BLaER1 (cell line): ENCODE data around the gene PRXL2C.
"Not testable (repeated sequence)": the region's sequence is repeated elsewhere in the genome, so short reads cannot be mapped to it uniquely, and the experiment has no call there.

ENCODE experiments used
- H3K27ac ChIP-seq: shearing (Covaris generic); formaldehyde crosslinking; 2 replicates; pipeline ENCODE4 v1.8.1; 2022
- H3K27me3 ChIP-seq: shearing (Covaris generic); formaldehyde crosslinking; 2 replicates; pipeline ENCODE4 v1.8.1; 2022
- H3K36me3 ChIP-seq: shearing (Covaris generic); formaldehyde crosslinking; 2 replicates; pipeline ENCODE4 v1.8.1; 2022
- H3K4me1 ChIP-seq: shearing (Covaris generic); formaldehyde crosslinking; 2 replicates; pipeline ENCODE4 v1.8.1; 2022
- H3K4me2 ChIP-seq: shearing (Covaris generic); formaldehyde crosslinking; 2 replicates; pipeline ENCODE4 v1.8.1; 2022
- H3K4me3 ChIP-seq: shearing (Covaris generic); formaldehyde crosslinking; 2 replicates; pipeline ENCODE4 v1.8.1; 2022
- H3K9ac ChIP-seq: shearing (Covaris generic); formaldehyde crosslinking; 2 replicates; pipeline ENCODE4 v1.8.1; 2022
- H3K9me3 ChIP-seq: shearing (Covaris generic); formaldehyde crosslinking; 2 replicates; pipeline ENCODE4 v1.8.1; 2022
- H4K20me1 ChIP-seq: shearing (Covaris generic); formaldehyde crosslinking; 2 replicates; pipeline ENCODE4 v1.8.1; 2022
- Cebpa-rat ChIP-seq: shearing (Covaris generic); IDR thresholded peaks from 2 replicates; pipeline ENCODE4 v1.8.1; 2022

The PRXL2C gene

DNA sequence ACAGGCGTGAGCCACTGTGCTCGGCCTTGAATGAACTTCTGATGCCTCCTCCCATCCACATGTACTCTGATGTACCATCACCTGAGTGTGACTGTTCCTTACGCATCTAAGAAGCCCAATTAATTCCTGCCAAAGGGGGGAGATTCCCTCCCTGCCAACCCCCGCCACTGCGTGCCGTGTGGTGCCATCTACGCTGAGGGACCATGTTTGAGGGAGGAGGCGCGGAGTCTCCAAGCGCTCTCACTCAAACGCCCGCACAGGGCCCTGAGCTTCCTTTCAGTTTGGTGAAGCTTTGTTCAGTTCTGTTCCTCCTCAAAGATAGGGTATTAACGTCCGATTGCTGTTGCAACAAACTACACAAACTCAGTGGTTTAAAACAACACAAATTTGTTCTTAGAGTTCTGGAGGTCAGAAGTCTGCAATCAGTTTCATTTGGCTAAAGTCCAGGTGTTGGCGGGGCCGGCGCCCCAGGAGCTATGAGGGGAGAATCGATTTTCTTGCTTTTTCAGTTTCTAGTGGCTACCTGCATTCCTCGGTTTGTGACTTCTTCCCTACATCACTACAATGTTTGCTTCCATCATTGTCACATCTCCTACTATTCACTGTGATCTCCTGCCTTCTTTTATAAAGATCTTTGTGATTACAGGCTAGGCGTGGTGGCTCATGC lies 13.9 kb upstream of the PRXL2C start:
- Histone ChIP-seq H4K20me1 (no peaks in the 10 kb centered on the region), H3K27me3 (no peaks in the 10 kb centered on the region), H3K36me3 (no peaks in the 10 kb centered on the region), H3K9ac (no peak overlapping the region), H3K4me2 (no peak overlapping the region), H3K4me3 (no peak overlapping the region), H3K9me3 (peaks cover 27% of the 10 kb centered on the region), H3K27ac (no peak overlapping the region), H3K4me1 (no peaks in the 10 kb centered on the region)
- no peak for TF ChIP-seq Cebpa-rat

DNA sequence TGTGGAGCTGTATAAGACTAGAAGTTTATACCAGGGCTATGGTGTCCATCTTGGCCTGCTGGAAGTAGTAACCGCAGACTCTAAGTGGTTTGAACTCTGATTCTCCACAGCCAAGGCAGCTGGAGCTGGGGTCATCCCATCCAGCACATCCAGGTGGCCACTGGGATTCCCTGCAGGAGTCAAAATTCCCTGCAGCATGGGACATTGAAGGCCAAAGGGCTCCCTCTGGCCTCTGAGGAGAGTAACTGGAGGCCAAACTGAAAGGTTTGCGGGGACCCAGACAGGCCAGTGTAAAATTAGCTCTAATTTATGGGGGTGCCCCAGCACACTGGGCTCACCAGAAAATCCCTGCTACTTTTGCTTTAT lies 12.2 kb upstream of the PRXL2C start:
- H3K4me1 ChIP-seq: no peaks in the 10 kb centered on the region
- no peak overlapping the region for H3K4me3 ChIP-seq

DNA sequence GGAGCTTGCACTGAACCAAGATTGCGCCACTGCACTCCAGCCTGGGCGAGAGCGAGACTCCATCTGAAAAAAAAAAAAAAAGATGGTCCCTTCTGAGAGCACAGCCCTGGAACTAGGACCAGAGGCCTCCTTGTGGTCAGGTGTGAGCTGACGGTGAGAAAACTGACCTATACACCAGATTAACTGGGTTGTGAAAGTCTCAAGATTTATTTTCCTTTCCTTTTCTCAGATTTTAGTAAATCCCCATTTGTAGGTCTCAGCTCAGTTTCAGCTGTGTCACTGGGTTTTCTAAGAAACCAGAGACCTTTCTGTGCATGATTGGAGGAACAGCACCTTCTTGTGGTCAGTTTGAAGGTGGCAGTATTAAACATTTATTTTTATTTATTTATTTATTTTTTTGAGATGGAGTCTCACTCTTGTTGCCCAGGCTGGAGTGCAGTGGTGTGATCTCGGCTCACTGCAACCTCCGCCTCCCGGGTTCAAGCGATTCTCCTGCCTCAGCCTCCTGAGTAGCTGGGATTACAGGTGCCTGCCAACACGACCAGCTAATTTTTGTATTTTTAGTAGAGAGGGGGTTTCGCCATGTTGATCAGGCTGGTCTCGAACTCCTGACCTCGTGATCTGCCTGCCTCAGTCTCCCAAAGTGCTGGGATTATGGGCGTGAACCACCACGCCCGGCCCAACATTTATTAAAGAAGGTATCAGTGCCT lies 11.7 kb upstream of the PRXL2C start:
- H3K27me3 ChIP-seq, H3K27ac ChIP-seq, H3K4me2 ChIP-seq, H3K36me3 ChIP-seq, H3K4me1 ChIP-seq, H4K20me1 ChIP-seq, H3K4me3 ChIP-seq, H3K9ac ChIP-seq: not testable (repeated sequence)
- H3K9me3 ChIP-seq: peaks cover 13% of the 10 kb centered on the region

More for the DNA sequence above, 12.2 kb upstream of the PRXL2C start:
- Histone ChIP-seq H3K9ac (no peak overlapping the region), H4K20me1 (no peaks in the 10 kb centered on the region), H3K4me2 (no peak overlapping the region), H3K36me3 (no peaks in the 10 kb centered on the region), H3K27ac (no peak overlapping the region), H3K27me3 (no peaks in the 10 kb centered on the region), H3K9me3 (peaks cover 16% of the 10 kb centered on the region)
- no peak for TF ChIP-seq Cebpa-rat

DNA sequence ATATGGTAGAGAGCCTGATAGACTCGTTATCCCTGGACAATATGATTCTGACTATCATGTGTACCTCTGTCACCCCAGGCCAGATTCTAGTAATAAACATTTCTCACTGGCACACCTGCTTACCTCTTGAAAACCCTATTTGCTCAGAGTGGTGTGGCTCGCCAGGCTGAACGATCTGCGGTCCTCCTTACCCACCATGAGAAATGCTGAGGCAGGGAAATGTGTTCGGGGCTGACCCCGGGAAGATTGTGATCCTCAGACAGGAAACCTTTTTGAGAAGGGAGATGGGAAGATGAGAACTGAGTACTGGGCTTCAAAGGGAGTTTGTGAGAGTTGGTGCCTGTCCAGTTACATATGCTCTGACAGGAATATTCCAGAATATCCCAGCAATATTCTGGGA lies 10.7 kb upstream of the PRXL2C start:
- no peak overlapping the region for H3K4me3 ChIP-seq
- TF ChIP-seq Cebpa-rat: no peak
- H3K27ac ChIP-seq: no peak overlapping the region
- peaks cover 10% of the 10 kb centered on the region; the same call in 1 of the 2 replicates for H3K9me3 ChIP-seq
- H3K36me3 ChIP-seq: no peaks in the 10 kb centered on the region
- no peaks in the 10 kb centered on the region for H3K27me3 ChIP-seq
- no peaks in the 10 kb centered on the region for H3K4me1 ChIP-seq
- H4K20me1 ChIP-seq: no peaks in the 10 kb centered on the region
- H3K4me2 ChIP-seq: no peak overlapping the region
- H3K9ac ChIP-seq: no peak overlapping the region

DNA sequence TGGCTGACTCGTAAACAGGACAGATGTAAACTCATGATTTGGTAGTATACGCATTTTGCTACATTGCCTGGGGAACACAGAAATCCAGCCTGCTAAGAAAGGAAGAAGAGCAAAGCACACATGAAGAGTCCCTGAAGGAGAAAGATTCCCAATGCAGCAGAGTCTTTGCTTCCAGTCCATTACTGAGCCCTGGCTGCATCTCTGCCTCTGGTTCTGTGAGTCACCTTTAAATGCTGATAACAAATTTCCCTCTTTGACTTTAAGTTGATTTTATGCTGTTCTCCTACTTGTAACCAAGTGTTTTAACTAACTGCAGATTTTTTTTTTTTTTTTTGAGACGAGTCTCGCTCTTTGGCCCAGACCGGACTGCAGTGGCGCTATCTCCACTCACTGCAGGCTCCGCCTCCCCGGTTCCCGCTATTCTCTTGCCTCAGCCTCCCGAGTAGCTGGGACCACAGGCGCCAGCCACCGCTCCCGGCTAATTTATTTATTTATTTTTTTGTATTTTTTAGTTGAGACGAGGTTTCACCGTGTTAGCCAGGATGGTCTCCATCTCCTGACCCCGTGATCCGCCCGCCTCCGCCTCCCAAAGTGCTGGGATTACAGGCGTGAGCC lies 8.5 kb upstream of the PRXL2C start:
- Histone ChIP-seq H4K20me1 (no peaks in the 10 kb centered on the region), H3K27ac (no peak overlapping the region), H3K4me1 (no peaks in the 10 kb centered on the region), H3K9ac (no peak overlapping the region), H3K4me2 (no peak overlapping the region), H3K9me3 (no peaks in the 10 kb centered on the region), H3K4me3 (no peak overlapping the region), H3K27me3 (no peaks in the 10 kb centered on the region), H3K36me3 (no peaks in the 10 kb centered on the region)
- TF ChIP-seq Cebpa-rat: no peak

DNA sequence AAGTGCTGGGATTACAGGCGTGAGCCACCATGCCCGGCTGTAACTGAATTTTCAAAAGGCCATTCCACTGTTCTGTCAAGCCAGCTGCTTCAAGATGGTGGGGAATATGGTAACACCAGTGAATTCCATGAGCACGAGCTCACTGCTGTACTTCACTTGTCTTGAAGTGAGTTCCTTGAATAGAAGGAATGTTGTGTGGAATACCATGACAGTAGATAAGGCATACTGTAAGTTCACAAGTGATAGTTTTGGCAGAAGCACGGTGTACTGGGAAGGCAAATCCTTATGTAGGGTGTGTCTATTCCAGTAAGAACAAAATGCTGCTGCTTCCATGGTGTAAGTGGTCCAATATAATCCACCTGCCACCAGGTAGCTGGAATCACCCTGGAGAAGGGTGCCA lies 6.6 kb upstream of the PRXL2C start:
- Histone ChIP-seq H3K36me3 (no peaks in the 10 kb centered on the region), H3K4me3 (no peak overlapping the region), H3K4me1 (no peaks in the 10 kb centered on the region), H3K4me2 (no peak overlapping the region), H3K27me3 (no peaks in the 10 kb centered on the region), H3K9ac (no peak overlapping the region), H3K9me3 (no peaks in the 10 kb centered on the region), H4K20me1 (no peaks in the 10 kb centered on the region), H3K27ac (no peak overlapping the region)
- no peak for TF ChIP-seq Cebpa-rat

DNA sequence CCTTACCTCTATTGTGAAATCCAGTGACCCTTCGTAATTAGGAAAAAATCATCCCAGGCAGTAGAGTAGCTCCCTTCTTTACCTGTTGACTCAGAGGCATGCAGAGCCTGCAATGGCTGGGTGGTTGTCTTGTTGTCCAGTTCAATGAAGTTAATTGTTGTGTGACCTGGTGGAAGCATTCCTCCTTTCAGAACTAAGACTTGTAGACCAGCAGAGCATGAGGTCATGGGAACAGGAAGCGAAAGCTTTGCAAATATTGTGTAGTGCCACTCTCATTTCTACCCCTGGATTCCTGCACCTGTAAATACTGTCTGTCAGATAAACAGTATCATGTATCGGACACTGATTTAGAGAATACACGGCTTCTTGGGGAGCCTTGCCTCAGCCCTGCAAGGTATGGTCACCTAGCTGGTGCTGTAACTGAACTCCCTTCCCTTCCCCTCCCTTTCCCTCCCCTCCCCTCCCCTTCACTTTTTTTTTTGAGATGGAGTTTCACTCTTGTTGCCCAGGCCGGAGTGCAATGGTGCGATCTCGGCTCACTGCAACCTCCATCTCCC lies 5.7 kb upstream of the PRXL2C start:
- no peaks in the 10 kb centered on the region for H3K36me3 ChIP-seq
- no peaks in the 10 kb centered on the region for H3K27me3 ChIP-seq
- peaks cover 6% of the 10 kb centered on the region for H3K4me1 ChIP-seq
- H3K4me3 ChIP-seq: no peak overlapping the region
- H3K4me2 ChIP-seq: no peak overlapping the region
- H4K20me1 ChIP-seq: no peaks in the 10 kb centered on the region
- no peak overlapping the region for H3K9ac ChIP-seq
- H3K9me3 ChIP-seq: no peaks in the 10 kb centered on the region
- no peak for TF ChIP-seq Cebpa-rat
- H3K27ac ChIP-seq: no peak overlapping the region

DNA sequence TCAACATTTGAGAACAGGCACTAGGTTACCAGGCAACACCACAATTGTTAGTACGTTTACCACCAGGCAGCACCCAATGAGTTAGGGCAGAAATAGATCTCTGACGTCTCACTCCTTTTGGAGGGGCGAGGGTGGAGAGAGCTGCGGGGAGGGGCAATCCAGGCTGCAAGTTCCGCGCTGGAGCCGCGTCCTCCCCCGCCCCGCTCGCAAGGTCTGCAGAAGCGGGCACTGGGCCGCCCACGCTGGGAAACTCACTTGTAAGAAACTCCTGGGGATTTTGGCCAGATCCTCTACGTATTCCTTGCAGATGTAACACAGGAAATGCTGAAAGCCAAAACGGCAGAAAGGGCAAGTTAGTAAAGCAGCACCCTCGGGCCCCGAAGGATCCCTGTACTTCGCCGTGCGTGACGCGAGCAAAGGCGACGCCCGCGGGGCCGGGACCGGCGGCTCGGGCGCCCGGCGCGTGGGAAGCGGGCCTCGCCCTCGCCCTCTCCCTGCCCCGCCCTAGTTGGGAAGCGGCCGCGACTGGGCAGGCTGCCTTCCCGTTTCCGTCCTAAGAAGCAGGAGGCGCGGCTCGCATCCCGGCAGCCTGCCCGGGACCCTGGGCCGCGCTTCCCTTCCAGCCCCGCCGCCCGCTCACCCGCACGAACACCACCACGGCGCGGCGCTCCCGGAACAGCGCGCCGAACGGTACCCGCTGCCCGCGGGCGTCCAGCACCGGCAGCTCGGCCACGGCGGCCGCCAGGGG lies 493 bp downstream of the PRXL2C start:
- TF ChIP-seq Cebpa-rat: no peak
- H3K9ac ChIP-seq: peak overlapping the region; percentile 84

DNA sequence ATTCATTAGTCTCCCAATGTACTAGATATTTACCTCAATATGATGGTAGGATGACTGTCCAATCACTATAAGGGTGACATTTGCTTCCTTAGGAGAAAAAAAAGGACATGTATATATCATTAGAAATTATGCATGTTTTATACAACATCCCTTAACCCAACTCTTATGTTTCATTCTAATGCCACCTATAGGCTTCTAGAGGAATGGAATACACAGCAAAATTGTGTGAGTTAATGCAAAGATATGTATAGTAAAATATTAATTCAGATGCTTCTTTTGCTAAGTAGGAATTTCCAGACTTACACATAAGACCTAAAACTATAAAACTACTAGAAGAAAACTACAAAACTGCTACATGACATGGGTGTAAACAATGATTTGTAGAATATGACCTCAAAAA lies 3.5 kb downstream of the PRXL2C start:
- H3K27ac ChIP-seq: no peak overlapping the region
- TF ChIP-seq Cebpa-rat: no peak
- peaks cover 36% of the 10 kb centered on the region for H3K36me3 ChIP-seq
- H3K9me3 ChIP-seq: no peaks in the 10 kb centered on the region
- no peaks in the 10 kb centered on the region for H4K20me1 ChIP-seq
- no peak overlapping the region for H3K4me2 ChIP-seq
- no peak overlapping the region for H3K4me3 ChIP-seq
- no peak overlapping the region for H3K9ac ChIP-seq
- peaks cover 32% of the 10 kb centered on the region for H3K4me1 ChIP-seq
- H3K27me3 ChIP-seq: no peaks in the 10 kb centered on the region

More for the DNA sequence above, 493 bp downstream of the PRXL2C start:
- Histone ChIP-seq H3K27ac (peak overlapping the region; percentile 77), H3K27me3 (no peaks in the 10 kb centered on the region), H3K9me3 (no peaks in the 10 kb centered on the region), H3K4me3 (peak overlapping the region; percentile 86), H3K4me1 (peaks cover 18% of the 10 kb centered on the region), H4K20me1 (no peaks in the 10 kb centered on the region), H3K4me2 (peak overlapping the region; percentile 83), H3K36me3 (peaks cover 17% of the 10 kb centered on the region)
